H1 (cell line): ENCODE results near the gene ASGR1. TPM values are rescaled to one million over a fixed set of nuclear protein-coding genes. Genes with fewer than 3 reads are reported as not detected.
"Not testable (repeated sequence)": the region's sequence is repeated elsewhere in the genome, so short reads cannot be mapped to it uniquely, and the experiment has no call there.

Source experiments
- CTCF ChIA-PET: fragments of 300-600 bp; sonication (Branson Sonifier 250); formaldehyde crosslinking; loops from one replicate; lab custom pipeline; 2021; ENCODE audit not compliant: partially characterized antibody; lab: Charles Lee
- POLR2A ChIA-PET: fragments of 300-600 bp; sonication (Branson Sonifier 250); formaldehyde crosslinking; loops from one replicate; lab custom pipeline; 2021; ENCODE audit warnings: inconsistent platforms; ENCODE audit not compliant: partially characterized antibody; lab: Charles Lee
- DNase-seq, 2 experiments: peaks; one replicate each; pipeline versions ENCODE4 v3.0.0 to v3.0.0-alpha.2; 2010 to 2022; ENCODE audit warnings: low spot score in 2 of 2, low read depth in 1 of 2, mixed read lengths in 1 of 2
- FAIRE-seq: peaks from 2 replicates; lab custom pipeline; 2011; peaks lifted over from hg19 to GRCh38; lab: Jason Lieb, UNC
- H2AFZ ChIP-seq: 2 replicates; pipeline ENCODE4 v1.8.1; 2012; ENCODE audit warnings: low read length, inconsistent platforms
- H2AK5ac ChIP-seq: 2 replicates; pipeline ENCODE4 v1.6.1; 2013; ENCODE audit warnings: low read depth, low read length
- H2BK120ac ChIP-seq: replicated peaks from 2 replicates; pipeline ENCODE3; 2013; ENCODE audit warnings: low read depth, low read length, inconsistent platforms
- H2BK12ac ChIP-seq: 2 replicates; pipeline ENCODE4 v1.6.1; 2013; ENCODE audit warnings: low read depth, low read length
- H2BK15ac ChIP-seq: 2 replicates; pipeline ENCODE4 v1.6.1; 2013; ENCODE audit warnings: low read length
- H2BK20ac ChIP-seq: 2 replicates; pipeline ENCODE4 v1.6.1; 2013; ENCODE audit warnings: low read length
- H2BK5ac ChIP-seq: 2 replicates; pipeline ENCODE4 v1.6.1; 2013; ENCODE audit warnings: low read depth, low read length
- H3K14ac ChIP-seq: 2 replicates; pipeline ENCODE4 v1.6.1; 2013; ENCODE audit warnings: inconsistent platforms; ENCODE audit not compliant: insufficient read length
- H3K18ac ChIP-seq: 2 replicates; pipeline ENCODE4 v1.6.1; 2013; ENCODE audit warnings: low read length; ENCODE audit errors: extremely low read depth
- H3K23ac ChIP-seq: 2 replicates; pipeline ENCODE4 v1.6.1; 2013; ENCODE audit warnings: inconsistent platforms; ENCODE audit not compliant: insufficient read length
- H3K23me2 ChIP-seq: 2 replicates; pipeline ENCODE4 v1.6.1; 2013; ENCODE audit warnings: low read depth, low read length
- H3K27ac ChIP-seq: 2 replicates; pipeline ENCODE4 v1.6.1; 2011; ENCODE audit warnings: low read depth, low read length, inconsistent platforms
- H3K27me3 ChIP-seq, 4 experiments: replicated peaks in 1 of 4; 1 replicate in 1 of 4; 2 replicates in 3 of 4; pipeline versions ENCODE4 v1.6.1 to v1.8.1; 2011 to 2013; ENCODE audit warnings: low read length in 3 of 4, mild to moderate bottlenecking in 3 of 4, inconsistent platforms in 2 of 4, mixed read lengths in 2 of 4, moderate library complexity in 1 of 4; ENCODE audit not compliant: control insufficient read depth in 3 of 4, insufficient read depth in 3 of 4; ENCODE audit errors: extremely low read depth in 1 of 4
- H3K36me3 ChIP-seq, 4 experiments: 2 replicates each; pipeline versions ENCODE4 v1.6.1 to v1.8.1; 2011 to 2013; ENCODE audit warnings: mild to moderate bottlenecking in 4 of 4, low read length in 3 of 4, moderate library complexity in 2 of 4, control low read depth in 1 of 4, inconsistent platforms in 1 of 4; ENCODE audit not compliant: insufficient read depth in 4 of 4, control insufficient read depth in 2 of 4
- H3K4ac ChIP-seq: replicated peaks from 2 replicates; pipeline ENCODE3; 2013; ENCODE audit warnings: low read length, low read depth, mixed read lengths, inconsistent platforms; ENCODE audit not compliant: insufficient read length
- H3K4me1 ChIP-seq, 4 experiments: replicated peaks in 1 of 4; 1 replicate in 1 of 4; 2 replicates in 3 of 4; pipeline versions ENCODE4 v1.6.1 to v1.8.1; 2011 to 2013; ENCODE audit warnings: low read length in 3 of 4, inconsistent platforms in 2 of 4, mixed read lengths in 1 of 4; ENCODE audit not compliant: insufficient read depth in 4 of 4, control insufficient read depth in 3 of 4
- H3K4me2 ChIP-seq, 2 experiments: 2 replicates each; pipeline versions ENCODE4 v1.6.1 to v1.8.1; 2011 to 2013; ENCODE audit warnings: low read depth in 2 of 2, low read length in 2 of 2, control low read depth in 1 of 2, inconsistent platforms in 1 of 2, mild to moderate bottlenecking in 1 of 2; ENCODE audit not compliant: insufficient read depth in 1 of 2
- H3K4me3 ChIP-seq, 4 experiments: fragments of 200-600, 300-600 bp in 1 of 4; sonication (generic), shearing (Covaris generic), sonication (Bioruptor Twin) in 1 of 4; 2 replicates each; pipeline versions ENCODE4 v1.5.1 to v1.8.1; 2011 to 2016; ENCODE audit warnings: low read length in 4 of 4, low read depth in 3 of 4, control low read depth in 2 of 4, inconsistent platforms in 2 of 4, mild to moderate bottlenecking in 2 of 4, mixed read lengths in 1 of 4, moderate library complexity in 1 of 4; ENCODE audit not compliant: insufficient read depth in 2 of 4; ENCODE audit errors: extremely low read depth in 1 of 4
- H3K56ac ChIP-seq: replicated peaks from 2 replicates; pipeline ENCODE3; 2013; ENCODE audit warnings: low read depth, mild to moderate bottlenecking, mixed read lengths, low read length, inconsistent platforms; ENCODE audit not compliant: insufficient read length
- H3K79me1 ChIP-seq: 2 replicates; pipeline ENCODE4 v1.6.1; 2013; ENCODE audit warnings: low read depth, low read length, control low read depth
- H3K79me2 ChIP-seq, 2 experiments: 2 replicates each; pipeline versions ENCODE4 v1.6.1 to v1.8.1; 2012 to 2013; ENCODE audit warnings: low read length in 2 of 2, mild to moderate bottlenecking in 2 of 2, inconsistent platforms in 1 of 2; ENCODE audit not compliant: insufficient read depth in 2 of 2, control insufficient read depth in 1 of 2
- H3K9ac ChIP-seq, 4 experiments: replicated peaks in 1 of 4; 1 replicate in 1 of 4; 2 replicates in 3 of 4; pipeline versions ENCODE4 v1.6.1 to v1.8.1; 2011 to 2013; ENCODE audit warnings: low read depth in 3 of 4, low read length in 3 of 4, control low read depth in 2 of 4, mild to moderate bottlenecking in 2 of 4, moderate library complexity in 2 of 4, inconsistent platforms in 1 of 4; ENCODE audit errors: extremely low read depth in 1 of 4
- H3K9me3 ChIP-seq, 2 experiments: 2 replicates each; pipeline versions ENCODE4 v1.6.1 to v1.8.1; 2012 to 2013; ENCODE audit warnings: mild to moderate bottlenecking in 2 of 2, moderate library complexity in 2 of 2, control low read depth in 1 of 2, inconsistent platforms in 1 of 2, low read depth in 1 of 2, low read length in 1 of 2, mixed read lengths in 1 of 2; ENCODE audit not compliant: insufficient read depth in 2 of 2
- H4K20me1 ChIP-seq, 2 experiments: replicated peaks in 1 of 2; 2 replicates each; pipeline versions ENCODE3 to v1.8.1; 2011 to 2013; ENCODE audit warnings: inconsistent platforms in 2 of 2, low read length in 2 of 2, mild to moderate bottlenecking in 1 of 2; ENCODE audit not compliant: insufficient read depth in 2 of 2, control insufficient read depth in 1 of 2
- H4K5ac ChIP-seq: 2 replicates; pipeline ENCODE4 v1.6.1; 2013; ENCODE audit warnings: low read length, low read depth, mixed read lengths, inconsistent platforms; ENCODE audit not compliant: insufficient read length
- H4K8ac ChIP-seq: 2 replicates; pipeline ENCODE4 v1.8.0; 2013; ENCODE audit warnings: mild to moderate bottlenecking, moderate library complexity, low read length, inconsistent platforms; ENCODE audit not compliant: insufficient read depth; ENCODE audit errors: extremely low read depth
- H4K91ac ChIP-seq: replicated peaks from 2 replicates; pipeline ENCODE3; 2013; ENCODE audit warnings: low read length, mixed read lengths, inconsistent platforms; ENCODE audit not compliant: insufficient read length
- WGBS, 2 experiments: shearing (Covaris generic) in 1 of 2; methylation state at CpG; one replicate each; pipeline versions ENCODE4 v1.1.6 to v1.1.7; 2013 to 2015; ENCODE audit warnings: low lambda C conversion rate in 2 of 2, mixed read lengths in 2 of 2, inconsistent platforms in 1 of 2, low coverage in 1 of 2, missing lambda C conversion rate in 1 of 2; ENCODE audit not compliant: insufficient replicate concordance in 2 of 2, insufficient coverage in 1 of 2, insufficient read length in 1 of 2; ENCODE audit errors: extremely low coverage in 1 of 2, missing lambda C conversion rate in 1 of 2; 5-methylcytosine and 5-hydroxymethylcytosine counted together
- polyA plus RNA-seq, 7 experiments: library from polyadenylated mRNA; depleted of rRNA in 3 of 7; stranded (reverse) in 5 of 7; unstranded in 2 of 7; fragments of >200 nt in 5 of 7; fragments of 200-250 nt in 2 of 7; gene quantifications; 1 replicate in 5 of 7; 2 replicates in 1 of 7; 4 replicates in 1 of 7; pipeline versions ENCODE4 v1.2.1 to v1.2.3, GENCODE V29; 2011 to 2013; ENCODE audit warnings: missing spikeins in 2 of 7, mixed read lengths in 2 of 7
- total RNA-seq: library from RNA; stranded (reverse); fragmentation: NEBNext Ultra II Directional; extraction: Animal tissue kit (Norgen Biotek cat#: 25700); gene quantifications from 2 replicates; pipeline ENCODE4 v1.2.1, GENCODE V29; 2021

ASGR1 gene
- total and polyA plus RNA-seq, 2 of the 8 experiments (the other 6 are each of a cell fraction or from before 2014, with no cell fraction given) = 10.8 to 14.5 TPM

DNA sequence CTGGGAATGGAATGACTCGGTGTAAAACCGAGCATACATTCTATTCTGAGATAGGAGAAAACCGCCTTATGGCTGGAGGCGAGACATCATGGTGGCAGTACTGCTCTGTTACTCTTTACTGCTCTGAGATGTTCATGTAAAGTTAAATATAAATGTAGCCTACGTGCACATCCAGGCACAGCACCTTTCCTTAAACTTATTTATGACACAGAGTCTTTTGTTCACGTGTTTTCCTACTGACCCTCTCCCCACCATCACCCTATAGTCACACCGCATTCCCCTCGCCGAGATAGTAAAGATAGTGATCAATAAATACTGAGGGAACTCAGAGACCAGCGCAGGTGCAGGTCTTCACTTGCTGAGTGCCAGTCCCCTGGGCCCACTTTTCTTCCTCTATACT lies 19.6 kb downstream of the ASGR1 start:
- H2BK120ac ChIP-seq, H2BK15ac ChIP-seq, H3K9ac ChIP-seq, H3K4me3 ChIP-seq, H3K27me3 ChIP-seq, H3K56ac ChIP-seq, H3K14ac ChIP-seq, H2AFZ ChIP-seq, H3K27ac ChIP-seq, H4K20me1 ChIP-seq, H3K79me2 ChIP-seq, H3K23me2 ChIP-seq, H3K36me3 ChIP-seq, H2BK20ac ChIP-seq, H4K91ac ChIP-seq, DNase-seq, H2BK5ac ChIP-seq, H2AK5ac ChIP-seq, FAIRE-seq, H4K5ac ChIP-seq, H3K18ac ChIP-seq, H3K79me1 ChIP-seq, H3K23ac ChIP-seq, H2BK12ac ChIP-seq, H3K4ac ChIP-seq, H3K4me2 ChIP-seq, H3K4me1 ChIP-seq, H4K8ac ChIP-seq, H3K9me3 ChIP-seq: not testable (repeated sequence)
- POLR2A ChIA-PET = interaction anchor here (1.7 kb wide), 1 partner anchor 14 kb away, joined by 4 read pairs; no protein-coding TSS in a partner anchor
- CTCF ChIA-PET = interaction anchor here (1.5 kb wide), 1 partner anchor 114 kb away, joined by 3 read pairs; no protein-coding TSS in a partner anchor
- WGBS, 2 experiments = 88% methylated on average over 10 of the region's 10 CpGs; no CpG with 5 or more reads in 1 of the 2 experiments

DNA sequence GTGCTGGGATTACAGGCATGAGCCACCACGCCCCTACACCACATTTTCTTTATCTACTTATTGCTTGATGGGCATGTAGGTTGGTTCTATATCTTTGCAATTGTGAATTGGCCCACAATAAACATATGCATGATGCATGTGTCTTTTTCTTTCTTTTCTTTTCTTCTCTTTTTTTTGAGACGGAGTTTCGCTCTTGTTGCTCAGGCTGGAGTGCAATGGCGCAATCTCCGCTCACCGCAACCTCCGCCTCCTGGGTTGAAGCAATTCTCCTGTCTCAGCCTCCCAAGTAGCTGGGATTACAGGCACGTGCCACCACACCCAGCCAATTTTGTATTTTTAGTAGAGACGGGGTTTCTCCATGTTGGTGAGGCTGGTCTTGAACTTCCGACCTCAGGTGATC lies 20.7 kb downstream of the ASGR1 start:
- H3K23me2 ChIP-seq, H4K91ac ChIP-seq, H3K56ac ChIP-seq, H2BK12ac ChIP-seq, H2AK5ac ChIP-seq, H3K23ac ChIP-seq, H2AFZ ChIP-seq, H4K8ac ChIP-seq, H3K79me1 ChIP-seq, H3K79me2 ChIP-seq, H3K4ac ChIP-seq, H3K9ac ChIP-seq, POLR2A ChIA-PET, H2BK20ac ChIP-seq, H3K18ac ChIP-seq, H3K27ac ChIP-seq, H2BK5ac ChIP-seq, H3K9me3 ChIP-seq, H3K14ac ChIP-seq, H4K20me1 ChIP-seq, H3K27me3 ChIP-seq, H3K4me1 ChIP-seq, H2BK15ac ChIP-seq, FAIRE-seq, H3K36me3 ChIP-seq, DNase-seq, H3K4me2 ChIP-seq, H3K4me3 ChIP-seq, H2BK120ac ChIP-seq, H4K5ac ChIP-seq: not testable (repeated sequence)
- CTCF ChIA-PET = interaction anchor here (0.7 to 1.3 kb wide), 3 partner anchors 15 to 22 kb away, joined by 3 to 9 read pairs (median 3); no protein-coding TSS in a partner anchor
- WGBS, 2 experiments = 85% methylated on average over 7 of the region's 10 CpGs; no CpG with 5 or more reads in 1 of the 2 experiments
